ENCODE results near the gene STIP1. TPM values are rescaled to one million over a fixed set of nuclear protein-coding genes. Genes with fewer than 3 reads are reported as not detected.

Gene STIP1
- total and polyA plus RNA-seq, 2 of the 8 experiments (the other 6 are each of a cell fraction or from before 2014, with no cell fraction given) = 140 to 329 TPM

- no peak for TF ChIP-seq MAFK (IDR thresholded peaks at IDR 0.05; ENCODE audit: low read depth, low read length)
- TF ChIP-seq YY1 (IDR thresholded peaks at IDR 0.05; ENCODE audit: low read depth, low read length) = no peak
Observed at GRCh38 chr11:64224891-64225607, 39.1 kb downstream of the STIP1 start (continued).

Measured in H1 (cell line).